GM19025 (cell line): Measurements from ENCODE around the gene TMA7B.

Source experiments
- ATAC-seq: cut with Tn5 transposase; IDR thresholded peaks from one replicate; pipeline ENCODE4 v1.9.1; 2021; ENCODE audit warnings: mild to moderate bottlenecking, low read depth, moderate library complexity; ENCODE audit not compliant: unreplicated experiment

TMA7B gene

DNA sequence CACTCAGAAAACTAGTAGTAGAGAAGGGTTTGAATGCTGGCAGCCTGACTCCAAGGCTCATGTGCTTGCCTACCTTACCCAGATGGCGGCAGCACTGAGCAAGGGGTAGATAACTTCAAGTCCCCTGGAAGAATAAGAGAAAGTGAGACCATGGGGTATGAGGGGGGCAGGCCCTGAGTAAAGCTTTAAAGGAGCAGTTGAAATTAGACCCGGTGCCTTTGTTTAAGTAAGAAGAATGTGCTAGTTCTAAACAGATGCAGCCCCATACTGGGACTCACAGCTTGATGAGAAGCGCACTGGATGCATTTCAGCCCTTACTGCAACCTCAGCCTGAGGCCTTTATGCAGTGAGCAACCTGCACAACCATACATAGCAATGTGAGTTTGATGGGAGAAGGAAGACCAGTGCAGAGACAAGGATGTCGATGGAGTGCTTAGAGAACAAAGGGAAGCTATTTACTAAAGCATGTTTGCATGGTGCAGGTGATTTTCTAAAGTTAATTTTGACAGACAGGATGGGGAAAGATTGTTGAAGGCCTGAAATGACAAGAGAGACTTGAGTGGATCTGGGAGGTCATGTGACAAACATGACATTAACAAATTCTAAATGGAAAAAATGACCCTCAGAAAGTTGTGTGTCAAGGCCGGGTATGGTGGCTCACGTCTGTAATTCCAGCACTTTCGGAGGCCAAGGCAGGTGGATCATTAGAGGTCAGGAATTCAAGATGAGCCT, 27.1 kb upstream of the TMA7B start:
- ATAC-seq = no peak

DNA sequence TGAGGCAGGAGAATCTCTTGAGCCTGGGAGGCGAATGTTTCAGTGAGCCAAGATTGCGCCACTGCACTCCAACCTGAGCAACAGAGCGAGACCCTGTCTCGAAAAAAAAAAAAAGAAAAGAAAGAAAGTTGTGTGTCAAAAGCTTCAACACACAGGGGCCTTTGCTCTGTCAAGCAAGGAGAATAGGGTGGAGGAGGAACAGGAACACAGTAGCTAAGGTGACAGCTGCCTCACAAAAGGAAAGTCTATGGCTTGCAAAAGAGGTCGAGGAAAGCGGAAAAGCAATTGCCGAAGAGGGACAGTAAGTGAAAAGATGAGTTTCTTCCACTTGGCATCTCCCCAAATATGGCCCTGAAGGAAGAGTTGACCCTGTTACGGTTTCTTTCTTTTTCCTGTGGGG, 26.5 kb upstream of the TMA7B start:
- no peak for ATAC-seq

DNA sequence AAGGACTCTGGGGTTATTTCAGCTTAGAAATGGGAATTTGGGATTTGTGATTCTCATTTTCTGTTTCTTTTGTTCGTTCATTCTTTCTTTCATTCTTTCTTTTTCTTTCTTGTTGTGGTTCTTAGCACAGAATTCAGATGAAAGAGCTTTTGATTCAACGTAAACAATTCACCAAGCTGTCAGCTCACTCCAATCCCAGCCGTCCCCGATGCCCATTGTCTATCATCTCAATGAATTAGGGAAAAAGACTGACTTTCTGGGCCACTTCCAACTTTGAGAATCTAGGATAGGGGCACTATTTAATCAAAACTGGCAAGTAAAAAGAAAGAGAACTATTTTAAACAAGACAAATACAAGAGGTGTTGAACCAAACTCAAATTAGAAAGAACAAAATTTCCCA, 25.1 kb upstream of the TMA7B start:
- ATAC-seq = no peak

- no peak for ATAC-seq
These were observed 24.6 kb upstream of the TMA7B start for GRCh38 chr22:39935612-39936011.

- ATAC-seq = no peak
These were observed 23.6 kb upstream of the TMA7B start for GRCh38 chr22:39936523-39937145.

- no peak for ATAC-seq
These were observed 22.3 kb upstream of the TMA7B start for GRCh38 chr22:39937906-39938305.

- no peak for ATAC-seq
These were observed 21.6 kb upstream of the TMA7B start for GRCh38 chr22:39938509-39939111.

- ATAC-seq = no peak
These were observed 20.4 kb upstream of the TMA7B start for GRCh38 chr22:39939830-39940229.

- no peak for ATAC-seq
These were observed 19.4 kb upstream of the TMA7B start for GRCh38 chr22:39940757-39941305.

DNA sequence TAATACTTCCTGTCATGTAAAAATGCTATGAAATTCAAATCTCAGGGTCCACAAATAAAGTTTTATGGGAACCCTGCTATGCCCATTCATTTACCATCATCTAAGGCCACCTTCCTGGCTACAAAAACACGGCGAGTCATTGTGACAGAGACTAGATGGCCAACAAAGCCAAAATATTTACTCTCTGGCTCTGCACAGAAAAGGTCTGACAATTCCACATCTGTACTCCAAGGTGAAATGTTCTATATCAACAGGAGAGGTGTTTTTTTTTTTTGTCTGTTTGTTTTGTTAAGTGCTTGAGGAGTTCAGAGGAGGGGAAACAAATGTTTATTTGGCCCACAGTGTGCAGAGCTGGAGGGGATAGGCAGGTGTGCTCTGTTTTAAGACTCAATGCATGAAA, 18.6 kb upstream of the TMA7B start:
- ATAC-seq = no peak

DNA sequence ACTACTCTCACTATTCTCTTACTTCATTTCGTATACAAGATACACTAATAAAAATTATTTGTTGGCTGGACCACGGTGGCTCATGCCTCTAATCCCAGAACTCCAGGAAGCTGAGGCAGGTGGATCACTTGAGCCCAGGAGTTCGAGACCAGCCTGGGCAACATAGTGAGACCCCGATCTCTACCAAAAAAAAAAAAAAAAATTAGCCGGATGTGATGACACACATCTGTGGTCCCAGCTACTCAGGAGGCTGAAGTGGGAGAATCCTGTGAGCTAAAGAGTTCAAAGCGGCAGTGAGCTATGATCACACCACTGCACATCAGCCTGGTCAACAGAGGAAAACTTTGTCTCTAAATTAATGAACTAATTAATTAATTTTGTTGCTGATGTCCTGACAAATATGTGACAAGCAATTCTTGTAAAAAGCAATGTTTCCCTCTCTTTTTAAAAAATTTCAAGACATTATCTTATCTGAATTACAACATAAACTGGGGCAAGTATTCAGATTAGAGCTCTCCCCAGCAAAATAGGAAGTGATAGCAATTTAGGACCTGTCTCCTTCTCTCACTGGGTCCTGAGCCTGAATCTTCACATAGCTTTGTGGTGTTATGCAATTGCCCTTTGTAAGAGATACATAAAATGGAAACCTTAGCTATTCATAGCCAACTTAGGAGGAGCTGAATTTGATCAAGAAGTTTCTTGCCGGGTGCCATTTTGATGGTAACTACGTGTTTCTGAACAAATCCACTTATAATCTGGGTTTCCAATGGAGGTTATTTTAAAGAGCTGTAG, 17.6 kb upstream of the TMA7B start:
- ATAC-seq = no peak

- no peak for ATAC-seq
These were observed 16.9 kb upstream of the TMA7B start for GRCh38 chr22:39943337-39943736.

DNA sequence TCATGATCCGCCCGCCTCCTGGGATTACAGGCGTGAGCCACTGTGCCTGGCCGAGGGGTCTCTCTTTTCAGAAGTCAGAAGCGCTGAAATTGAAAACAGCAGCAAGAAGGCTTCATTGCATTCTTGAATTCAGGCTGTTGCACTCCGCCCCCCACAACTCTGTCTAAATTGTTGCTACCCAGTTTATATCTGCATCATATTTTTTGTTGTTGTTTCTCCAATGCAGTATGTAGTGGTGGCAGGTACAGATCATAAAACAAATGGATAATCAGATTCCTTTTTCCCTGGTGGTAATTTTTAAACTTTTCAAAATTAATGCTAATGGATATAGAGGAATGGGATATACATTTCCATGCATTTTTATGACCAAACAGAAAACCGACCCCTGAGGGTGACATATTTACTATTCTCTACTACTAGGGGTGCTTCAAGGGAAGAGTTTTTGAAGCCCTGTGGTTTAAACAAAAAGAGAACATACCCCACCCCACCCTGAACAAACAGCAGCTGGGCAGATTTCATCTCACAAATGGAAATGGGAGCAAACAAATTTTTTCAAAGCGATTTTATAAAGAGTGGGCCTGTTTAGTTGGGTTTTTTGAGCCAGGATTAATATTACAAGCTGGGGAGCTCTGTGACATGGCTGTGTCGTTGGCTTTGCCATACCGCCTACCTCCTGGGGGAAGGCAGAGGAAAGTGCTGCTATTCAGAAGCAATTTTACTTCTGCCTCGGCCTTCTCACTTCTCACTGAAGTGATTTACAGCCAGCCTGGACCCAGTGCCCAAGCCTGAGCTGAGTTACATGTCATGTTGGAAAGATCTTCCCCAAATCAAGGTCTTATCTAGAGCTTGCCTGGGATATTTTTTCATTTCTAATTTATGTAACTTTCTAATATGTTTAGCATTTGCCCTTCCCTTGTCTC, 16.0 kb upstream of the TMA7B start:
- no peak for ATAC-seq

DNA sequence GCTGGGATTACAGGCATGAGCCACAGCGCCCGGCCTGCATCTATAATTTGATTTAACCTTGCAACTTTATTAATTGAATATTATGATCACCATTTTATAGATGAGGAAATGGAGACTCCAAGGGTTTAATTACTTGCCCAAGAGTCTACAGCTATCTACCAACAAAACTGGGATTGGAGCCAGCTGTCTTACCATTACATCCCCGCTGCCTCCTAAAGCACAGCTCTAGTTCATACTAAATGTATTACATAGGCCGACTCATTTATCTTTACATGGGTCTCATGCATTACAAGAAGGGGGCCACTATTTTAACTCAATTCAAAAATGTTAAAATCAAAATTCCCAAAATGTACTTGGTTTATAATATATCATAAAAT, 14.1 kb upstream of the TMA7B start:
- no peak for ATAC-seq

DNA sequence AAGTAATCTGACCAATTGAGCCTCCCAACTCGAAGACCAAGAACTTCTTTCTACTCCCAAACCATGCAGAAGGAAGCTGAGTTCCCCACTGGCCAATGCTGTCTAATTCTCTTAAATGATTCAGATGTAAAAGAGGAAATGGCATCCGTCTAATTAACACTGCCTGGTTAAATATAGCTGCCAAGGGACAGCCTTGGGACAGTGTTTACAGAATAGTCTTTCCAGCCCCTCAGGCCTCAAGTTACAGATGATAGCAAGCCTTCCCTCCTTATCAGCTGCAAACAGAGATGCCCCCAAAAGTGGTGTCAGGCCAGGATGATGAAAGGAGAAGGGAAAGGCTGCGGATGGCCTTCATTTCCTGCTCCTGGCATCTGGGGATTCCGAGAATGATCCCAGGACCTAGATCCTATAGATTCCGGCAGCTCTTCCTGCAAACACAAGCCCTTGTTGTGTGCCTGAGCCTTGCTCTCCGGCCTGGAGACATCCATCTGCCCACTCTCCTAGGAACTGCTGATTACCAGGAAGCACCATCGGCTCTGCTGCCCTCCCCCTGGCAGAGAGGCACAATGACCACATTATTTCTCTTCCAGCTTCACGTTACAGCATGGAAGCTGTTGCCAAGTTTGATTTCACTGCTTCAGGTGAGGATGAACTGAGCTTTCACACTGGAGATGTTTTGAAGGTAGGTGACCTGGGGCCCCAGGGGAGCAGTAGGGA, 13.5 kb upstream of the TMA7B start:
- no peak for ATAC-seq

- no peak for ATAC-seq
These were observed 12.7 kb upstream of the TMA7B start for GRCh38 chr22:39947220-39948216.

DNA sequence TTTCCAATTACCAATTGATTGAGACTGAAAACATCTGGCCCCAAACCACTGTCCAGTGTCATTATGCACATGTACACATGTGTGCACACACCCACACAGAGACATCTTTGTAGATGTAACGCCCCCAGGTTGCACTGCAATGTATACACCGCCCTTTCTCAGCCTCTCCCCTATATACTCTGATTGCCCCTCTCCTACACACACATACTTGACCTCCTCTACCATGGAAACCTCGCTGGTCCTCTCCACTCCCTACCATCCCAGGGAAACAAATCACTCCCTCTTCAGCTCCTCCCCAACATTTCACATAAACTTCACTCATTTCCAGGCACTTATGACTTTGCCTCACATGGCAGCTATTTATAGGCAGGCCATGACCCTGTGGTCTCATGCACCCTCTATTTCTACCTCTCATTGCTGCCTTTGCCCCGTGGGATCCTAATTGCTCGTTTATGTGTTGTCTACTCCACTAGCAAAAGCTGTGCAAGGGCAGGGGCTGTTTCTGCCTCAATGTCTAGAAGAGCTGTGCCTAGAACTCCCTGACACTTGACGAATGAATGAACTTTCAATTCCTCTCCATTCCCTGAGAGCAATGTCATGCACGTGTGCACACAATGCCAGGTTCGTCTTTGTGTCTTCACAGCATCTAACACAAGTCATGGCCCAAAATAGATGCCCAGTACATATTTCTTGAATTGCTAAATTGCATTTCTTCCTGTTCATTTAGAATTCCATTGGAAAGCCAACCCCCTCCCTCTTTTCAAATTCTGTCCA, 10.0 kb upstream of the TMA7B start:
- no peak for ATAC-seq
